ENCODE measurements around the gene CUEDC1.

Gene CUEDC1

DNA sequence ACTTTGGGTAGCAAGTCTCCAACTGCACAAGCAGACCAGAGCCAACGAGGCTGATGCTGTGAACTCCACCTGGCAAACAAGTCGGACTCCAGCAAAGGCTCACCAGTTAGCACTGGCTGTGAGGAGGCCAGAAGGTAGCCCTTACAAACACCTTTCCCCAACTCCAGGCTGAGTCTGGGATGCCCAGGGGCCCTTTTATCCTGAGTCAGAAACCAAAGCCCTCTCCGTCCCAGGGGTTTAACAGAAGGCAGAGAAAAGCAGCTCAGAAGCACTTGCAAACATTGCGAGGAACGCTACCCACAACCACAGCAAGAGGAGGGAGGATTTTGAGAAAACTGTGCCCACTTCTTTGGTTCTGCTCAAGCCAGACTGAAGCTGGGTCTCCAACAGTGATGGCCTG, 25.0 kb downstream of the CUEDC1 start:
- H3K27ac ChIP-seq = no peak overlapping the region
- TF ChIP-seq, protein P1, sequence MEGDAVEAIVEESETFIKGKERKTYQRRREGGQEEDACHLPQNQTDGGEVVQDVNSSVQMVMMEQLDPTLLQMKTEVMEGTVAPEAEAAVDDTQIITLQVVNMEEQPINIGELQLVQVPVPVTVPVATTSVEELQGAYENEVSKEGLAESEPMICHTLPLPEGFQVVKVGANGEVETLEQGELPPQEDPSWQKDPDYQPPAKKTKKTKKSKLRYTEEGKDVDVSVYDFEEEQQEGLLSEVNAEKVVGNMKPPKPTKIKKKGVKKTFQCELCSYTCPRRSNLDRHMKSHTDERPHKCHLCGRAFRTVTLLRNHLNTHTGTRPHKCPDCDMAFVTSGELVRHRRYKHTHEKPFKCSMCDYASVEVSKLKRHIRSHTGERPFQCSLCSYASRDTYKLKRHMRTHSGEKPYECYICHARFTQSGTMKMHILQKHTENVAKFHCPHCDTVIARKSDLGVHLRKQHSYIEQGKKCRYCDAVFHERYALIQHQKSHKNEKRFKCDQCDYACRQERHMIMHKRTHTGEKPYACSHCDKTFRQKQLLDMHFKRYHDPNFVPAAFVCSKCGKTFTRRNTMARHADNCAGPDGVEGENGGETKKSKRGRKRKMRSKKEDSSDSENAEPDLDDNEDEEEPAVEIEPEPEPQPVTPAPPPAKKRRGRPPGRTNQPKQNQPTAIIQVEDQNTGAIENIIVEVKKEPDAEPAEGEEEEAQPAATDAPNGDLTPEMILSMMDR (conservative IDR thresholded peaks at IDR 0.05) = no peak

DNA sequence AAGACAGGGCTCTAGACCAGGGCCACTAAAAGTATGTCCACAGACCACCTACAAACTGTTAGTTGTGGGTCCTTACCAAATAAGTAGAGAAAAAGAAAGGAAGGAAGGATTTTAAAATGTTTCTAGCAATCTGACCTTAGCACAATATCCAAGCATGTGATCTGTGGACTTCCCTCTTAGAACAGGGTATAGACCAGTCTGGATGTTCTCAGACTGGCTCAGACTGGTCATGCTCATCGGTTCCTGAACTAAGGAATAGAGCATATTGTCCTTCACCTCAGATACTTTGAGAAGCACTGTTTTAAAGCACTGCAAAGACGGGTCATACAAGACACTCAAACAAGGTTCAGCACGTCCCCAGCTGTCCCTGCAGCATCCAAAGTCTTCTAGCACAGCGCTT, 25.8 kb downstream of the CUEDC1 start:
- TF ChIP-seq, protein P1 (conservative IDR thresholded peaks at IDR 0.05) = no peak
- no peak overlapping the region for H3K27ac ChIP-seq

DNA sequence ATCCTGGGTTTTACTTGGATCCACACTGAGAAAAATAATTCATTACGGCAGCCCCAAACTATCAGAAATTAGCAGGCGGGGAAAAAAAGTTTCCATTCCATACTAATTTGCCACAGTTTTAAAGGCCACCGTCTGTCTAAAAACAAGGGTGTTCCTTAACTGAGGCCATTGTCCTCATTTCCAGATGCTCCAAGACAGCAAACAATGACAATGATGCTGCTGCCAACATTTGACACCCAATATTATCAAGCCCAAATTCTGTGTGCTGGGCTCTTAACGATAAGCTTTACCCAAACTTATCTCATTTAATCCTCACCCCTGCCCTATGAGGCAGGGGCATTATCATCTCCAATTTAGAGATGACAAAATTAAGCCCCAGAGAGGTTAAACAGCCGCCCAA, 26.3 kb downstream of the CUEDC1 start:
- TF ChIP-seq, protein P1 (conservative IDR thresholded peaks at IDR 0.05) = no peak

DNA sequence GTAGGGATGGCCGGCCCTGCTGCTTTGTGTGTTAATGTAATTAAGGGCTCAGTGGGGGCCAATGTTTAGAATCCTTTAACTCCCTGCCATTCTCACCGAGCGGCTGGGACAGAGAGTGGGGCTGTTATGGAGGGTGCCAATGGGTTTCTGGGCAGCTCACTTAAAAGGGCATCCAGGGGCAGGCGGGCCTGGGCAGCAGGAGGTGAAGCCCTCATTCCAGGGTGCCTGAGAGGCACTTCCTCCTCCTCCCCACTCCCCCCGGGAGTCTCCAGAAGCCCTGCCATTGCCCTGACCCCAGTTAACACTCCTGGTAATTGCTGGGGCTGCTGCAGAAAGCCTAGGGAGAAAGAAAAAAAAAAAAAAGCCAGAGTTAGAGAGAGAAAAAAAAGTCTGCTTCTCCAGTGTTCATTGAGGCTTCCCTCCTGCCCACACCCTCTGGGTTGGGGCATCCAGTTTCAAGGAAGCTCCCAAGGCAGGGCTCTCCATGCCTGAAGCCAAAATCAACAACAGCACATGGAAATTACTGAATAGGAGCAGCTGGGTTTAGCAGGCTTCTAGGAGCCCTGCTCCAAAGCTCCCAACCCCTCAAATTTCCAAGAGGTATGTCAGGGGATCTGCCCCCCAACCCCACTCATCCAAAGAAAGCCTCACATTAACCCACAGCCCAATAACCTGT, 28.0 kb downstream of the CUEDC1 start:
- TF ChIP-seq, protein P1 (conservative IDR thresholded peaks at IDR 0.05) = no peak
- peak overlapping the region; percentile 54 for H3K27ac ChIP-seq

More for the DNA sequence above, 26.3 kb downstream of the CUEDC1 start:
- no peak overlapping the region for H3K27ac ChIP-seq

DNA sequence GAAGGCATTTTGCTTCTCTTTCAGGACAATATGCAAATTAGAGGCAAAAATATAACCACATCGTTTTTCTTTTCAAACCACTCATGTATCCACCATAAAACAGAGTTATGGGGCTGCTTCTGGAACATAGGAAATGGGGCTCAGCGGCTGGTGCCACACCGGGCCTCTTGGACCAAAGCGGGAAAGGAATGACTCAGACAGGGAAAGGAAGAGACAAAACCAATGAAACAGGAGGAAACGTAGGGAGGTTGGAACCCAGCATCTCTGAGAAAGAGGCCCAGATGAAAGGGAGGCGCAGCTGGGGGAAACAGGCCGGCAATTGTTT, 28.5 kb downstream of the CUEDC1 start:
- TF ChIP-seq, protein P1 (conservative IDR thresholded peaks at IDR 0.05) = no peak
- H3K27ac ChIP-seq = peak overlapping the region; percentile 54

DNA sequence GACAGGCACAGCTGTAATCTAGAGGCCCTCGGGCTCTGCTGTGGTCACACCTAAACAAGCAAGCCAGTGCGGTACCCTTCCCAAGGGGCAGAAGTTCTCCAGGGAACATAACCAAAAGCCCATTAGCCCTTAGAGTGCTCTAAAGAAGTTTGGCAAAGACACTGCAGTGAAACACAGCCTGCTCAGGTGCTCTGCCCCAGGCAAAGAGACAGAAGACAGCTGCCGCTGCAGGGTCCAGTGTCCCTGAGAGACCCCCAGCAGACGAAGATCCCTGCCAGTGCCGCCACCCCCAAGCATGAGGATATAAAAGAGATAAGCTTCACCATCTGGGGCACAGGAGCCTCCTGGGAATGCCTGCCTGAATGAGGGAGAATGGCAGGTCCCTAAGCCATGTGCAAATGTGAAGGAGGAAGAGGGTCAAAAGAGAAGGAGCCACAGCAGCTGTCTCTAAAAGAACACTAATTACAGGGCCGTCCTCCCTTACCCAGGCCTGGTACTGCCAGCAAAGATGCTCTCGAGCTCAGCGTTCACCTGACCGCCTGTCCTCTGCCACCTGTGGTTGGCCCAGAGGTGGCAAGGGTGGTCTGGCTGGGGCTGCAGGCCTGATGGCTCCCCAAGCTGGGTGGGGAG, 29.7 kb downstream of the CUEDC1 start:
- TF ChIP-seq, protein P1 (conservative IDR thresholded peaks at IDR 0.05) = no peak
- H3K27ac ChIP-seq = peak overlapping the region; percentile 40; the same call in 1 of the 2 replicates

DNA sequence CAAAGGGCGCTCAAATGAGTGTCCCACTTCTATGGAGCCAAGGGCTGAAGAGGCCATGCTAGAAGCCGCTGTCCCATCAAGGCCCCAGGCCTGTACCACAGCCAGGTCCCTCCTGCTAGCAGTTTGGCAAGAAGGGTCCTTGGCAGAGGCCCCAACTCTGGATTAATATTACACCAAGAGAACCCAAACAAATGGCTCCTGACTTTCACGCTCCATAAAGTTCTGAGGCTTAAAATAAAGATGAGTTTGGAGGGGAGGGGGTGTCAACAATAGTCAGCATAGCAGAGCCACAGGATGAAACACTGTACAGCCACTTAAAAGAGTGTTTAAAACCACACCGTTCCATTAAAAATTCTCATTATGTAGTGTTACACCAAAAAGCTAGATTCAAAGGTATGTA, 30.5 kb downstream of the CUEDC1 start:
- H3K27ac ChIP-seq = peak overlapping the region; percentile 40
- TF ChIP-seq, protein P1 (conservative IDR thresholded peaks at IDR 0.05) = no peak

All from VCaP (cell line).